Measurements from ENCODE around the gene GPR132. TPM values are rescaled to one million over a fixed set of nuclear protein-coding genes. Genes with fewer than 3 reads are reported as not detected.
"Not testable (repeated sequence)": the region's sequence is repeated elsewhere in the genome, so short reads cannot be mapped to it uniquely, and the experiment has no call there.

GPR132 gene
- polyA plus RNA-seq, 1 donor from 2014 or later: not detected

- no peak overlapping the region for H3K4me3 ChIP-seq (ENCODE audit: low read length)
- no peaks in the 10 kb centered on the region for H3K36me3 ChIP-seq (ENCODE audit: insufficient read depth, low read length)
- TF ChIP-seq EZH2 (IDR thresholded peaks at IDR 0.05; ENCODE audit: borderline replicate concordance, insufficient read depth, low read length, poor library complexity, severe bottlenecking) (no peak), EP300 (conservative IDR thresholded peaks at IDR 0.05; ENCODE audit: poor library complexity, severe bottlenecking) (no peak)
- H4K20me1 ChIP-seq (ENCODE audit: insufficient read depth): no peaks in the 10 kb centered on the region
- no peak overlapping the region for H2AFZ ChIP-seq (ENCODE audit: low read depth, low read length)
- no peak overlapping the region for H3K9ac ChIP-seq (ENCODE audit: low read length)
- H3K9me3 ChIP-seq (ENCODE audit: low read length): no peaks in the 10 kb centered on the region
- no peak overlapping the region for H3K4me2 ChIP-seq (ENCODE audit: low read length)
- no peaks in the 10 kb centered on the region for H3K9me2 ChIP-seq (ENCODE audit: insufficient read depth, low read length)
- no peaks in the 10 kb centered on the region for H3K79me2 ChIP-seq (replicated peaks; ENCODE audit: insufficient read depth, low read length)
- no peak overlapping the region for H3K27ac ChIP-seq (ENCODE audit: low read length)
- H3F3A ChIP-seq (ENCODE audit: insufficient read depth, low read length, poor library complexity, severe bottlenecking): no peaks in the 10 kb centered on the region
- H3K27me3 ChIP-seq (ENCODE audit: insufficient read depth, low read depth, low read length): no peaks in the 10 kb centered on the region
Measured at GRCh38 chr14:105064721-105065143, 498 bp downstream of the GPR132 start.

GRCh38 chr14:105064001-105064400 is 1.2 kb downstream of the GPR132 start:
- H3K9ac ChIP-seq (ENCODE audit: low read length): no peak overlapping the region
- no peaks in the 10 kb centered on the region for H3F3A ChIP-seq (ENCODE audit: insufficient read depth, low read length, poor library complexity, severe bottlenecking)
- H3K27me3 ChIP-seq (ENCODE audit: insufficient read depth, low read depth, low read length): no peaks in the 10 kb centered on the region
- H3K9me2 ChIP-seq (ENCODE audit: insufficient read depth, low read length): no peaks in the 10 kb centered on the region
- H3K9me3 ChIP-seq (ENCODE audit: low read length): no peaks in the 10 kb centered on the region
- TF ChIP-seq CTCF (IDR thresholded peaks at IDR 0.05; ENCODE audit: poor library complexity, severe bottlenecking) (no peak), EZH2 (IDR thresholded peaks at IDR 0.05; ENCODE audit: borderline replicate concordance, insufficient read depth, low read length, poor library complexity, severe bottlenecking) (no peak), SMC3 (conservative IDR thresholded peaks at IDR 0.05; ENCODE audit: poor library complexity) (no peak), MXI1 (conservative IDR thresholded peaks at IDR 0.05; ENCODE audit: poor library complexity, severe bottlenecking) (no peak), TAF1 (IDR thresholded peaks at IDR 0.05; ENCODE audit: low read depth) (no peak)
- H3K27ac ChIP-seq (ENCODE audit: low read length): no peak overlapping the region
- H3K79me2 ChIP-seq (replicated peaks; ENCODE audit: insufficient read depth, low read length): no peaks in the 10 kb centered on the region
- no peak overlapping the region for H3K4me3 ChIP-seq (ENCODE audit: low read length)
- H4K20me1 ChIP-seq (ENCODE audit: insufficient read depth): no peaks in the 10 kb centered on the region
- H2AFZ ChIP-seq (ENCODE audit: low read depth, low read length): no peak overlapping the region
- no peaks in the 10 kb centered on the region for H3K36me3 ChIP-seq (ENCODE audit: insufficient read depth, low read length)
- no peak overlapping the region for H3K4me2 ChIP-seq (ENCODE audit: low read length)

GRCh38 chr14:105063506-105063905 is 1.7 kb downstream of the GPR132 start:
- not testable (repeated sequence) for H3K9me2 ChIP-seq (ENCODE audit: insufficient read depth, low read length); H3K27me3 ChIP-seq (ENCODE audit: insufficient read depth, low read depth, low read length); H3K79me2 ChIP-seq (replicated peaks; ENCODE audit: insufficient read depth, low read length); H3K36me3 ChIP-seq (ENCODE audit: insufficient read depth, low read length); H3K9me3 ChIP-seq (ENCODE audit: low read length); H3F3A ChIP-seq (ENCODE audit: insufficient read depth, low read length, poor library complexity, severe bottlenecking); H3K27ac ChIP-seq (ENCODE audit: low read length); H3K4me3 ChIP-seq (ENCODE audit: low read length); H4K20me1 ChIP-seq (ENCODE audit: insufficient read depth); H3K4me2 ChIP-seq (ENCODE audit: low read length); H3K9ac ChIP-seq (ENCODE audit: low read length); H2AFZ ChIP-seq (ENCODE audit: low read depth, low read length)

- Histone ChIP-seq H3K9ac (ENCODE audit: low read length) (no peak overlapping the region), H2AFZ (ENCODE audit: low read depth, low read length) (no peak overlapping the region), H3K4me2 (ENCODE audit: low read length) (no peak overlapping the region), H3K27ac (ENCODE audit: low read length) (no peak overlapping the region), H3F3A (ENCODE audit: insufficient read depth, low read length, poor library complexity, severe bottlenecking) (no peaks in the 10 kb centered on the region), H3K4me3 (ENCODE audit: low read length) (no peak overlapping the region), H4K20me1 (ENCODE audit: insufficient read depth) (no peaks in the 10 kb centered on the region), H3K79me2 (replicated peaks; ENCODE audit: insufficient read depth, low read length) (no peaks in the 10 kb centered on the region), H3K9me2 (ENCODE audit: insufficient read depth, low read length) (no peaks in the 10 kb centered on the region), H3K36me3 (ENCODE audit: insufficient read depth, low read length) (no peaks in the 10 kb centered on the region), H3K9me3 (ENCODE audit: low read length) (no peaks in the 10 kb centered on the region), H3K27me3 (ENCODE audit: insufficient read depth, low read depth, low read length) (no peaks in the 10 kb centered on the region)
- TF ChIP-seq RAD21 (conservative IDR thresholded peaks at IDR 0.05): no peak
Measured at GRCh38 chr14:105063056-105063455, 2.2 kb downstream of the GPR132 start.
